CD4-positive, alpha-beta T cell treated with Interleukin-21 for 1 hour (primary cell): ENCODE measurements around the gene MEIOB.

Experiments used
- DNase-seq: peaks from one replicate; pipeline ENCODE4 v3.0.0-alpha.2; 2020

The MEIOB gene

GRCh38 chr16:1828645-1829410, 43.1 kb downstream of the MEIOB start:
- no peak for DNase-seq

- DNase-seq, result peak; percentile 93
These were observed 45.0 kb downstream of the MEIOB start, which contains the start of the genes FAHD1 and HAGH for GRCh38 chr16:1826691-1827573. TSS of gene FAHD1 (plus strand) at chr16:1827206. CDS start at chr16:1827239, 33 bp downstream. TSS of gene HAGH (minus strand) at chr16:1826825. CDS start at chr16:1826787, 38 bp downstream.

- DNase-seq, result peak; percentile 75
These were observed 45.9 kb downstream of the MEIOB start for GRCh38 chr16:1825864-1826690.

GRCh38 chr16:1825381-1825863, 46.5 kb downstream of the MEIOB start:
- no peak for DNase-seq

- DNase-seq, result no peak
These were observed 48.1 kb downstream of the MEIOB start for GRCh38 chr16:1823821-1824220.

GRCh38 chr16:1822801-1823200, 49.2 kb downstream of the MEIOB start:
- DNase-seq, result no peak

- no peak for DNase-seq
These were observed 49.9 kb downstream of the MEIOB start for GRCh38 chr16:1821861-1822611.

GRCh38 chr16:1820946-1821290, 51.0 kb downstream of the MEIOB start:
- no peak for DNase-seq

GRCh38 chr16:1820096-1820945, 51.6 kb downstream of the MEIOB start:
- no peak for DNase-seq

GRCh38 chr16:1819611-1820010, 52.4 kb downstream of the MEIOB start:
- DNase-seq, result no peak

- no peak for DNase-seq
These were observed 53.0 kb downstream of the MEIOB start for GRCh38 chr16:1818873-1819525.

- DNase-seq, result no peak
These were observed 53.6 kb downstream of the MEIOB start for GRCh38 chr16:1818204-1818872.

GRCh38 chr16:1817716-1818115, 54.2 kb downstream of the MEIOB start:
- DNase-seq, result no peak

GRCh38 chr16:1817276-1817589, 54.7 kb downstream of the MEIOB start:
- no peak for DNase-seq

- no peak for DNase-seq
These were observed 55.3 kb downstream of the MEIOB start for GRCh38 chr16:1816396-1817275.

GRCh38 chr16:1815461-1815860, 56.5 kb downstream of the MEIOB start:
- no peak for DNase-seq

- peak; percentile 37 for DNase-seq
These were observed 59.2 kb downstream of the MEIOB start for GRCh38 chr16:1812732-1813163.

- DNase-seq, result no peak
These were observed 61.4 kb downstream of the MEIOB start for GRCh38 chr16:1810536-1810935.

- DNase-seq, result no peak
These were observed 61.9 kb downstream of the MEIOB start for GRCh38 chr16:1810106-1810505.
